Stomach (tissue), 9 donors: Measurements from ENCODE around the gene ZDHHC11. TPM values are rescaled to one million over a fixed set of nuclear protein-coding genes. Genes with fewer than 3 reads are reported as not detected.

ENCODE experiments used
- DNase-seq, 2 donors: peaks; one replicate each; pipeline versions ENCODE4 v3.0.0 to v3.0.0-alpha.2; 2013 to 2019
- H3K27ac ChIP-seq, 5 donors: fragments of 200-600 bp in 4 of 5; sonication (generic) in 4 of 5; one replicate each; pipeline ENCODE4 v1.5.1; 2013 to 2019; ENCODE audit warnings: mild to moderate bottlenecking in 1 of 5, moderate library complexity in 1 of 5
- H3K27me3 ChIP-seq, 3 donors: fragments of 200-600 bp; sonication (generic); one replicate each; pipeline ENCODE4 v1.5.1; 2017 to 2019; ENCODE audit warnings: mixed run types in 1 of 3
- H3K36me3 ChIP-seq, 4 donors: fragments of 200-600 bp; sonication (generic); 1 replicate in 3 of 4; 2 replicates in 1 of 4; pipeline ENCODE4 v1.5.1; 2016 to 2019
- H3K4me1 ChIP-seq, 4 donors: fragments of 200-600 bp; sonication (generic); one replicate each; pipeline ENCODE4 v1.5.1; 2016 to 2019
- H3K4me3 ChIP-seq, 4 donors: fragments of 200-600 bp; sonication (generic) in 3 of 4; one replicate each; pipeline ENCODE4 v1.5.1; 2016 to 2019; ENCODE audit warnings: mild to moderate bottlenecking in 1 of 4
- H3K9me3 ChIP-seq, 4 donors: fragments of 200-600 bp; sonication (generic); one replicate each; pipeline ENCODE4 v1.5.1; 2016 to 2019
- CTCF ChIP-seq, 7 experiments: fragments of 450-650 bp in 4 of 7; fragments of 200-600 bp in 3 of 7; sonication (generic) in 3 of 7; IDR thresholded peaks; one replicate each; pipeline ENCODE4 v1.5.1; 2016 to 2019; ENCODE audit warnings: antibody characterized with exemption in 7 of 7, control low read depth in 2 of 7, mild to moderate bottlenecking in 1 of 7
- EP300 ChIP-seq: sonication (generic); formaldehyde crosslinking; IDR thresholded peaks from one replicate; pipeline ENCODE4 v1.6.1; 2017; ENCODE audit warnings: antibody characterized with exemption
- POLR2A ChIP-seq, 4 donors: fragments of 450-650 bp; IDR thresholded peaks; one replicate each; pipeline ENCODE4 v1.6.1; 2016; ENCODE audit warnings: antibody characterized with exemption in 4 of 4, control low read depth in 2 of 4, mild to moderate bottlenecking in 1 of 4, moderate library complexity in 1 of 4
- POLR2AphosphoS5 ChIP-seq, 3 donors: sonication (generic); formaldehyde crosslinking; IDR thresholded peaks; one replicate each; pipeline ENCODE4 v1.6.1; 2016; ENCODE audit warnings: antibody characterized with exemption in 3 of 3
- WGBS, 5 donors: extraction: QIAGEN DNeasy Blood & Tissue Kit in 3 of 5; methylation state at CpG; one replicate each; pipeline versions ENCODE4 v1.1.5 to v1.1.7; 2013 to 2018; 5-methylcytosine and 5-hydroxymethylcytosine counted together
- intact Hi-C: fragments of 100-400 bp; cut with DNase I; formaldehyde crosslinking; loops from one replicate; pipeline ENCODE4 v1.15.1; 2023; ENCODE audit warnings: low total_unique reads
- polyA plus RNA-seq, 3 donors: library from polyadenylated mRNA; stranded (reverse); fragments of 200-250 nt; gene quantifications; one replicate each; pipeline ENCODE4 v1.2.3, GENCODE V29; 2013
- total RNA-seq, 5 donors: library from RNA; depleted of rRNA; stranded (reverse); fragments of >200 nt; gene quantifications; one replicate each; pipeline versions ENCODE4 v1.1.0 to v1.2.3, GENCODE V29; 2014 to 2016
- donor health status: healthy with polysubstance abuse.
- donor health status: Bipolar disorder and iron deficiency.
- donor health status: healthy.

ZDHHC11 gene
- total and polyA plus RNA-seq, 8 donors = 1.6 to 35.2 (median 8.3) TPM

GRCh38 chr5:875931-876330 is 25.1 kb upstream of the ZDHHC11 start:
- no peak overlapping the region for H3K4me3 ChIP-seq
- WGBS, 5 donors = 92 to 97% (median 95%) methylated on average over 20 to 24 of the region's 24 CpGs
- no peaks in the 10 kb centered on the region for H3K27me3 ChIP-seq
- H3K36me3 ChIP-seq = peaks cover 40 to 82% (median 81%) of the 10 kb centered on the region in 4 donors
- no peak for DNase-seq
- no peak overlapping the region for H3K27ac ChIP-seq
- H3K4me1 ChIP-seq = peaks cover 0 to 10% (median 0%) of the 10 kb centered on the region in 4 donors
- TF ChIP-seq CTCF (IDR thresholded peaks at IDR 0.05) (no peak), POLR2AphosphoS5 (IDR thresholded peaks at IDR 0.05) (no peak), EP300 (no peak), POLR2A (IDR thresholded peaks at IDR 0.05) (no peak)
- intact Hi-C loops = no loop called here
- H3K9me3 ChIP-seq = no peaks in the 10 kb centered on the region

GRCh38 chr5:873328-873727 is 22.5 kb upstream of the ZDHHC11 start:
- no peak for DNase-seq
- Histone ChIP-seq H3K4me1 (peaks cover 0 to 10% (median 0%) of the 10 kb centered on the region in 4 donors), H3K27ac (no peak overlapping the region), H3K9me3 (no peaks in the 10 kb centered on the region), H3K27me3 (no peaks in the 10 kb centered on the region), H3K36me3 (peaks cover 64 to 100% (median 100%) of the 10 kb centered on the region in 4 donors), H3K4me3 (no peak overlapping the region)
- TF ChIP-seq POLR2AphosphoS5 (IDR thresholded peaks at IDR 0.05) = no peak
- no peak for TF ChIP-seq EP300
- TF ChIP-seq POLR2A (IDR thresholded peaks at IDR 0.05) = no peak
- TF ChIP-seq CTCF (IDR thresholded peaks at IDR 0.05) = no peak
- 61 to 72% (median 64%) methylated on average over 8 of the region's 8 CpGs for WGBS, 5 donors
- intact Hi-C loops = no loop called here

GRCh38 chr5:872301-872700 is 21.5 kb upstream of the ZDHHC11 start:
- Histone ChIP-seq H3K9me3 (no peaks in the 10 kb centered on the region), H3K27me3 (no peaks in the 10 kb centered on the region), H3K4me1 (peaks cover 0 to 10% (median 0%) of the 10 kb centered on the region in 4 donors), H3K4me3 (no peak overlapping the region), H3K36me3 (peaks cover 64 to 100% (median 100%) of the 10 kb centered on the region in 4 donors), H3K27ac (no peak overlapping the region)
- intact Hi-C loops = no loop called here
- no peak for DNase-seq
- whole genome bisulfite sequencing, 5 donors = 79 to 90% (median 85%) methylated on average over 10 of the region's 10 CpGs
- TF ChIP-seq POLR2A (IDR thresholded peaks at IDR 0.05) = no peak
- no peak for TF ChIP-seq CTCF (IDR thresholded peaks at IDR 0.05)
- no peak for TF ChIP-seq EP300
- TF ChIP-seq POLR2AphosphoS5 (IDR thresholded peaks at IDR 0.05) = no peak

GRCh38 chr5:871596-872298 is 21.0 kb upstream of the ZDHHC11 start:
- WGBS, 5 donors = 92 to 96% (median 96%) methylated on average over 29 of the region's 29 CpGs
- intact Hi-C loops = no loop called here
- Histone ChIP-seq H3K4me1 (peaks cover 0 to 10% (median 0%) of the 10 kb centered on the region in 4 donors), H3K27ac (no peak overlapping the region), H3K9me3 (no peaks in the 10 kb centered on the region), H3K4me3 (no peak overlapping the region), H3K27me3 (no peaks in the 10 kb centered on the region), H3K36me3 (peaks cover 64 to 100% (median 100%) of the 10 kb centered on the region in 4 donors)
- no peak for DNase-seq
- no peak for TF ChIP-seq CTCF (IDR thresholded peaks at IDR 0.05)
- no peak for TF ChIP-seq POLR2A (IDR thresholded peaks at IDR 0.05)
